DND-41 (cell line): Measurements from ENCODE around the gene SGPL1.

Experiments used
- ATAC-seq: fragments of 200-7000 bp; cut with Tn5 transposase; 3 replicates; pipeline ENCODE4 v1.9.1; 2021; ENCODE audit warnings: low read depth; ENCODE audit not compliant: insufficient read depth
- DNase-seq: peaks from one replicate; pipeline ENCODE4 v3.0.0-alpha.2; 2020
- H2AFZ ChIP-seq: 2 replicates; pipeline ENCODE4 v1.6.0; 2012; ENCODE audit warnings: low read depth, low read length
- H3K27ac ChIP-seq: 2 replicates; pipeline ENCODE4 v1.5.1; 2012; ENCODE audit warnings: low read length, inconsistent platforms
- H3K27me3 ChIP-seq: fragments of 200-600 bp; sonication (generic); 2 replicates; pipeline ENCODE4 v1.6.0; 2012; ENCODE audit warnings: low read length, mild to moderate bottlenecking, inconsistent platforms; ENCODE audit not compliant: insufficient read depth, poor library complexity
- H3K36me3 ChIP-seq: 2 replicates; pipeline ENCODE4 v1.5.1; 2012; ENCODE audit warnings: low read length, inconsistent platforms; ENCODE audit not compliant: insufficient read depth
- H3K4me1 ChIP-seq: 2 replicates; pipeline ENCODE4 v1.5.1; 2012; ENCODE audit warnings: mild to moderate bottlenecking, low read length; ENCODE audit not compliant: insufficient read depth
- H3K4me2 ChIP-seq: 2 replicates; pipeline ENCODE4 v1.6.0; 2012; ENCODE audit warnings: mild to moderate bottlenecking, moderate library complexity, low read length, inconsistent platforms; ENCODE audit not compliant: insufficient read depth
- H3K4me3 ChIP-seq, 2 experiments: fragments of 200-600 bp in 1 of 2; shearing (Covaris generic) in 1 of 2; 2 replicates each; pipeline ENCODE4 v1.5.1; 2012 to 2016; ENCODE audit warnings: inconsistent platforms in 2 of 2, low read length in 2 of 2, mild to moderate bottlenecking in 2 of 2, low read depth in 1 of 2, moderate library complexity in 1 of 2
- H3K79me2 ChIP-seq: 2 replicates; pipeline ENCODE4 v1.6.0; 2012; ENCODE audit warnings: low read length, inconsistent platforms; ENCODE audit not compliant: insufficient read depth
- H3K9ac ChIP-seq: 2 replicates; pipeline ENCODE4 v1.6.0; 2012; ENCODE audit warnings: low read depth, mild to moderate bottlenecking, inconsistent platforms, low read length, moderate library complexity
- H3K9me3 ChIP-seq: 2 replicates; pipeline ENCODE4 v1.5.1; 2012; ENCODE audit warnings: low read length, moderate library complexity, mild to moderate bottlenecking, inconsistent platforms; ENCODE audit not compliant: insufficient read depth, severe bottlenecking
- H4K20me1 ChIP-seq: 2 replicates; pipeline ENCODE4 v1.6.0; 2012; ENCODE audit warnings: low read length; ENCODE audit not compliant: insufficient read depth
- EZH2 ChIP-seq: IDR thresholded peaks from 3 replicates; pipeline ENCODE4 v1.6.1; 2012; ENCODE audit warnings: borderline replicate concordance, low read depth, mild to moderate bottlenecking, moderate library complexity, low read length, inconsistent platforms; ENCODE audit not compliant: severe bottlenecking
- TF ChIP-seq, protein P1 (sequence below): IDR thresholded peaks from 2 replicates; pipeline ENCODE4 v1.5.1; 2012; ENCODE audit warnings: borderline replicate concordance, low read length, moderate library complexity, mild to moderate bottlenecking; ENCODE audit not compliant: poor library complexity, severe bottlenecking; ENCODE audit errors: extremely low read depth

The SGPL1 gene

GRCh38 chr10:70843333-70843732 lies 27.6 kb downstream of the SGPL1 start:
- Histone ChIP-seq H3K4me2 (no peak overlapping the region), H3K27ac (no peak overlapping the region), H3K79me2 (no peaks in the 10 kb centered on the region; the same call in 1 of the 2 replicates), H3K27me3 (no peaks in the 10 kb centered on the region), H3K36me3 (peaks cover 21% of the 10 kb centered on the region; the same call in 1 of the 2 replicates), H2AFZ (no peak overlapping the region), H3K4me1 (no peaks in the 10 kb centered on the region), H3K4me3 (no peak overlapping the region), H3K9me3 (no peaks in the 10 kb centered on the region), H4K20me1 (0 out of 2 replicates have a peak, but pooled peaks cover 3% of the 10 kb centered on the region), H3K9ac (no peak overlapping the region)
- ATAC-seq (no peak), DNase-seq (no peak)
- TF ChIP-seq EZH2 = no peak
- TF ChIP-seq, protein P1, sequence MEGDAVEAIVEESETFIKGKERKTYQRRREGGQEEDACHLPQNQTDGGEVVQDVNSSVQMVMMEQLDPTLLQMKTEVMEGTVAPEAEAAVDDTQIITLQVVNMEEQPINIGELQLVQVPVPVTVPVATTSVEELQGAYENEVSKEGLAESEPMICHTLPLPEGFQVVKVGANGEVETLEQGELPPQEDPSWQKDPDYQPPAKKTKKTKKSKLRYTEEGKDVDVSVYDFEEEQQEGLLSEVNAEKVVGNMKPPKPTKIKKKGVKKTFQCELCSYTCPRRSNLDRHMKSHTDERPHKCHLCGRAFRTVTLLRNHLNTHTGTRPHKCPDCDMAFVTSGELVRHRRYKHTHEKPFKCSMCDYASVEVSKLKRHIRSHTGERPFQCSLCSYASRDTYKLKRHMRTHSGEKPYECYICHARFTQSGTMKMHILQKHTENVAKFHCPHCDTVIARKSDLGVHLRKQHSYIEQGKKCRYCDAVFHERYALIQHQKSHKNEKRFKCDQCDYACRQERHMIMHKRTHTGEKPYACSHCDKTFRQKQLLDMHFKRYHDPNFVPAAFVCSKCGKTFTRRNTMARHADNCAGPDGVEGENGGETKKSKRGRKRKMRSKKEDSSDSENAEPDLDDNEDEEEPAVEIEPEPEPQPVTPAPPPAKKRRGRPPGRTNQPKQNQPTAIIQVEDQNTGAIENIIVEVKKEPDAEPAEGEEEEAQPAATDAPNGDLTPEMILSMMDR = no peak

DNA sequence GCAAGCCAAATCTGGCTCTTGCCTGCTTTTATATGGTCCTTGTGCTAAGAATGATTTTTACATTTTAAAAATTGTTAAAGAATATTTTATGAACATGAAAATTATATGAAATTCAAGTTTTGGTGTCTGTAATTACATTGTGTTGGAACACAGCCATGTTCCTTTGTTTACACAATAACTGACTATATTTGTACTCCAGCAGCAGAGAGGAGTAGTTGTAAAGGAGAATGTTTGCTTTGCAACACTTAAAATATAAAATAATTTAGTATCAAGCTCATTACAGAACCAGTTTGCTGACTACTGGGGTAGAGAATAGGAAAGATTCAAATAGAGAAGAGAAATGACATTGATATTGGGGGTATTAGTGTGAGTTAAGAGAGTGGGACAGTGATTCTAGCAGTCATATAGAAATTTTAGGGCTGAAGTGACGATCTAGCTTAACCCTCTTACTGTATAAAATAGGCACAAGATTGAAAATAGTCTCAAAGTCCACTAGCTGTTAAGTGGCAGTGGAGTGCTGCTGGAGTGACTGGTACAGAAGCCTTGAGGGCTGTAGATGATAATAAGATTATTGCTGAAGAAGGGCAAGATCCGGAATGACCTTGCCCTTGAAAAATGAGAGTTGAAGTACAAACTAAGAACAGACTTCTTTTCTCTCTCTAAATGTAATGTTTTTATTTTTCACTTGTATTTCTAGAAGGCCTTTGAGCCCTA lies 28.2 kb downstream of the SGPL1 start:
- Histone ChIP-seq H3K27ac (no peak overlapping the region), H3K4me1 (no peaks in the 10 kb centered on the region), H4K20me1 (0 out of 2 replicates have a peak, but pooled peaks cover 3% of the 10 kb centered on the region), H3K36me3 (peaks cover 21% of the 10 kb centered on the region; the same call in 1 of the 2 replicates), H3K4me2 (no peak overlapping the region), H3K9me3 (no peaks in the 10 kb centered on the region), H3K4me3 (no peak overlapping the region), H3K9ac (no peak overlapping the region), H3K79me2 (no peaks in the 10 kb centered on the region; the same call in 1 of the 2 replicates), H2AFZ (no peak overlapping the region), H3K27me3 (no peaks in the 10 kb centered on the region)
- TF ChIP-seq EZH2 = no peak
- TF ChIP-seq, protein P1 = no peak
- ATAC-seq (no peak), DNase-seq (no peak)

DNA sequence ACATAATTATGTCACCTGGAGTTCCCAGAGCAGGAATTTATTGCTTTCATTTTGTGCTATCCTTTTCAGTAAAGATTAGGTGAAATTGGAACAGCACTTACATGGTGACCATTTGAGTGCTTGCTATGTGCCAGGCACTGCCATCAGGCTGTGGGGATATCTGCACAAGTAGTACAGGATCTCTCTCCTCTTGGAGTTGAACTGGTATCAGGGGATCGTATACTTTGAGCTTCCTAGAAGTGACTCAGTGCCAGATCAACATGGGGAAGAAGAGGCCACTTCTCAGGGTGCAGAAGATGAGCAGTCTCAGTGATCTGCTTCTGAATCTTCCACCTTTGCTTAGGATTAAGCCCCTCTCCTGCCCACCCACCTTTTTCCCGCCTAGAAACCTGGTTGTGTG lies 29.5 kb downstream of the SGPL1 start:
- Histone ChIP-seq H2AFZ (no peak overlapping the region), H3K27ac (no peak overlapping the region)
- no peak for DNase-seq

More for the DNA sequence above, 29.5 kb downstream of the SGPL1 start:
- Histone ChIP-seq H3K4me2 (no peak overlapping the region), H3K79me2 (no peaks in the 10 kb centered on the region; the same call in 1 of the 2 replicates), H3K27me3 (no peaks in the 10 kb centered on the region), H3K4me3 (no peak overlapping the region), H4K20me1 (0 out of 2 replicates have a peak, but pooled peaks cover 3% of the 10 kb centered on the region), H3K9ac (no peak overlapping the region), H3K9me3 (no peaks in the 10 kb centered on the region), H3K4me1 (no peaks in the 10 kb centered on the region), H3K36me3 (peaks cover 22% of the 10 kb centered on the region)
- ATAC-seq = no peak
- TF ChIP-seq, protein P1 = no peak
- TF ChIP-seq EZH2 = no peak
